Endothelial cell of umbilical vein (primary cell): ENCODE data around the gene ADAMTS19. TPM values are rescaled to one million over a fixed set of nuclear protein-coding genes. Genes with fewer than 3 reads are reported as not detected.

Experiments used
- BruUV-seq: library from RNA; stranded (reverse); fragments of 400-500 nt; replicated peaks from 2 replicates; lab custom pipeline; 2021; lab: Mats Ljungman, UMichigan
- CTCF ChIA-PET: fragments of 300-600, 350-600 bp; sonication (Branson Sonifier 250); formaldehyde crosslinking; loops from one replicate; lab custom pipeline; 2021; ENCODE audit warnings: antibody characterized with exemption, inconsistent platforms; lab: Charles Lee
- POLR2A ChIA-PET: fragments of 300-600, 350-600 bp; sonication (Branson Sonifier 250); formaldehyde crosslinking; loops from one replicate; lab custom pipeline; 2021; ENCODE audit warnings: antibody characterized with exemption, inconsistent platforms; lab: Charles Lee
- DNase-seq: peaks from one replicate; pipeline ENCODE4 v3.0.0-alpha.2; 2011; ENCODE audit warnings: low read depth, low spot score
- FAIRE-seq: peaks from 2 replicates; lab custom pipeline; 2011; peaks lifted over from hg19 to GRCh38; lab: Jason Lieb, UNC
- H2AFZ ChIP-seq: 2 replicates; pipeline ENCODE4 v1.6.0; 2012; ENCODE audit warnings: low read depth, low read length, control low read depth, inconsistent platforms
- H3K27ac ChIP-seq: 2 replicates; pipeline ENCODE4 v1.5.1; 2011; ENCODE audit warnings: low read depth, mild to moderate bottlenecking, control low read depth, low read length, moderate library complexity; ENCODE audit not compliant: insufficient read depth
- H3K27me3 ChIP-seq, 2 experiments: 2 replicates each; pipeline versions ENCODE4 v1.6.0 to v1.6.1; 2011; ENCODE audit warnings: low read length in 2 of 2, mixed read lengths in 1 of 2; ENCODE audit not compliant: control insufficient read depth in 2 of 2, insufficient read depth in 2 of 2
- H3K36me3 ChIP-seq, 2 experiments: 2 replicates in 1 of 2; 3 replicates in 1 of 2; pipeline ENCODE4 v1.5.1; 2011; ENCODE audit warnings: low read length in 2 of 2, mild to moderate bottlenecking in 1 of 2, moderate library complexity in 1 of 2; ENCODE audit not compliant: control insufficient read depth in 2 of 2, insufficient read depth in 2 of 2; ENCODE audit errors: extremely low read depth in 1 of 2
- H3K4me1 ChIP-seq: 3 replicates; pipeline ENCODE4 v1.5.1; 2011; ENCODE audit warnings: mild to moderate bottlenecking, low read length; ENCODE audit not compliant: control insufficient read depth, insufficient read depth; ENCODE audit errors: extremely low read depth
- H3K4me2 ChIP-seq: 2 replicates; pipeline ENCODE4 v1.6.1; 2011; ENCODE audit warnings: low read length, control low read depth, mixed read lengths; ENCODE audit not compliant: insufficient read depth
- H3K4me3 ChIP-seq, 3 experiments: fragments of 200-600 bp in 1 of 3; sonication (generic), shearing (Covaris generic) in 1 of 3; replicated peaks in 1 of 3; 2 replicates each; pipeline ENCODE4 v1.5.1; 2011 to 2016; ENCODE audit warnings: control low read depth in 3 of 3, low read length in 3 of 3, mild to moderate bottlenecking in 2 of 3, inconsistent platforms in 1 of 3, low read depth in 1 of 3, moderate library complexity in 1 of 3; ENCODE audit not compliant: insufficient read depth in 1 of 3
- H3K79me2 ChIP-seq: 2 replicates; pipeline ENCODE4 v1.6.0; 2012; ENCODE audit warnings: low read length, inconsistent platforms; ENCODE audit not compliant: control insufficient read depth, insufficient read depth
- H3K9ac ChIP-seq: replicated peaks from 2 replicates; pipeline ENCODE3; 2011; ENCODE audit warnings: low read length, control low read depth; ENCODE audit not compliant: insufficient read depth; ENCODE audit errors: extremely low read depth
- H3K9me1 ChIP-seq: replicated peaks from 3 replicates; pipeline ENCODE4 v1.6.0; 2011; ENCODE audit warnings: mild to moderate bottlenecking, low read length; ENCODE audit not compliant: control insufficient read depth, insufficient read depth; ENCODE audit errors: extremely low read depth
- H3K9me3 ChIP-seq: replicated peaks from 2 replicates; pipeline ENCODE4 v1.5.1; 2012; ENCODE audit warnings: low read length, inconsistent platforms; ENCODE audit not compliant: control insufficient read depth, insufficient read depth
- H4K20me1 ChIP-seq: replicated peaks from 2 replicates; pipeline ENCODE3; 2011; ENCODE audit warnings: mild to moderate bottlenecking, low read length; ENCODE audit not compliant: control insufficient read depth, insufficient read depth; ENCODE audit errors: extremely low read depth
- CTCF ChIP-seq, 2 donors: IDR thresholded peaks; 1 replicate in 1 of 2; 2 replicates in 1 of 2; pipeline ENCODE4 v1.5.1; 2011; ENCODE audit warnings: low read length in 2 of 2, mild to moderate bottlenecking in 2 of 2, moderate library complexity in 2 of 2, control low read depth in 1 of 2, inconsistent platforms in 1 of 2, low read depth in 1 of 2; ENCODE audit not compliant: insufficient read depth in 1 of 2; ENCODE audit errors: extremely low read depth in 1 of 2
- EZH2 ChIP-seq: IDR thresholded peaks from 2 replicates; pipeline ENCODE4 v1.6.1; 2012; ENCODE audit warnings: borderline replicate concordance, low read depth, mild to moderate bottlenecking, moderate library complexity, low read length, inconsistent platforms; ENCODE audit not compliant: severe bottlenecking
- FOS ChIP-seq: IDR thresholded peaks from 2 replicates; pipeline ENCODE4 v1.6.1; 2011; ENCODE audit warnings: mild to moderate bottlenecking, low read length, moderate library complexity, borderline replicate concordance; ENCODE audit not compliant: insufficient read depth
- GATA2 ChIP-seq: IDR thresholded peaks from 2 replicates; pipeline ENCODE4 v1.7.0; 2011; ENCODE audit warnings: low read depth, mild to moderate bottlenecking, moderate library complexity, mixed read lengths, low read length; ENCODE audit not compliant: insufficient read length, insufficient read depth
- JUN ChIP-seq: IDR thresholded peaks from 2 replicates; pipeline ENCODE4 v1.6.1; 2011; ENCODE audit warnings: borderline replicate concordance, low read depth; ENCODE audit not compliant: insufficient read length, insufficient read depth
- POLR2A ChIP-seq: IDR thresholded peaks from 2 replicates; pipeline ENCODE4 v1.6.1; 2012; ENCODE audit warnings: low read depth, mild to moderate bottlenecking, control low read depth, low read length
- POLR2AphosphoS5 ChIP-seq: IDR thresholded peaks from 2 replicates; pipeline ENCODE4 v1.6.1; 2012; ENCODE audit warnings: low read depth, mild to moderate bottlenecking, control low read depth, low read length, moderate library complexity; ENCODE audit not compliant: insufficient read depth
- dilution Hi-C: fragments of 300-500 bp; cut with MboI; formaldehyde crosslinking; loops from one replicate; pipeline ENCODE4 v1.15.0; 2019; ENCODE audit warnings: low sequenced_read_pairs; ENCODE audit not compliant: extremely low pct_ligation_motif_present
- intact Hi-C: fragments of 100-400 bp; cut with micrococcal nuclease; formaldehyde crosslinking; loops from one replicate; pipeline ENCODE4 v1.10.0; 2022
- polyA plus RNA-seq, 4 experiments: library from polyadenylated mRNA; depleted of rRNA in 3 of 4; stranded (reverse) in 3 of 4; unstranded in 1 of 4; fragments of >200 nt; gene quantifications; 2 replicates each; pipeline versions ENCODE4 v1.2.1 to v1.2.3, GENCODE V29; 2011 to 2012; ENCODE audit warnings: missing spikeins in 1 of 4
- total RNA-seq: library from RNA; stranded (reverse); gene quantifications from 2 replicates; pipeline ENCODE4 v1.2.3, GENCODE V29; 2021

The ADAMTS19 gene
- total and polyA plus RNA-seq, 2 donors (not counting 3 experiments of a cell fraction or from before 2014, with no cell fraction given), result not detected

DNA sequence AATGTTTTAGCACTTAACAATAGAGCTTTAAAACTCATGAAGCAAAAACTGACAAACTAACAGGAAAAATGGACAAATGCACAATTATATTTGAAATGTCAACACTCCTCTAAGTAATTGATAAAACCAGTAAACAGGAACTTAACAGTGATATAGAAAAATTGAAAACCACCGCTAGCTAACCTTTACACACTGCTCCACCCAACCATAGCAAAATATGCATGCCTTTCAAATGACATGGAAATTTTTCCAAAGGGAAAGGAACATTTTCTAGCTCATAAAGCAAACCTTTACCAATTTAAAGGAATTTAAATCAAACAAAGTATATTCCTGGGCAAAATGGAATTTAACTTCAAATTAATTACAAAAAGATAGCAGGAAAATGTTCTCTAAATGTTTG, 109.2 kb downstream of the ADAMTS19 start:
- no peak overlapping the region for H3K4me2 ChIP-seq
- no peaks in the 10 kb centered on the region for H3K79me2 ChIP-seq
- H2AFZ ChIP-seq, result no peak overlapping the region
- H3K9me3 ChIP-seq, result no peaks in the 10 kb centered on the region
- ChIA-PET POLR2A (no interaction called here), CTCF (interaction anchor here (0.9 kb wide), 1 partner anchor 74 kb away, joined by 3 read pairs; no protein-coding TSS in a partner anchor)
- H3K27me3 ChIP-seq, result no peaks in the 10 kb centered on the region
- no TSS peak for BruUV-seq
- no peak overlapping the region for H3K4me3 ChIP-seq
- no peak for FAIRE-seq
- no peak overlapping the region for H3K9ac ChIP-seq
- H3K36me3 ChIP-seq, result no peaks in the 10 kb centered on the region
- intact Hi-C loops (no loop called here), dilution Hi-C loops (no loop called here)
- H3K27ac ChIP-seq, result no peak overlapping the region
- no peaks in the 10 kb centered on the region for H3K9me1 ChIP-seq
- TF ChIP-seq EZH2 (no peak), FOS (no peak), POLR2AphosphoS5 (no peak), POLR2A (no peak), JUN (no peak)
- no peaks in the 10 kb centered on the region for H4K20me1 ChIP-seq
- no peak for DNase-seq
- H3K4me1 ChIP-seq, result no peaks in the 10 kb centered on the region

- dilution Hi-C loops, result no loop called here
- intact Hi-C loops, result no loop called here
- POLR2A ChIA-PET, result no interaction called here
Measured at GRCh38 chr5:129572060-129572459, 112.0 kb downstream of the ADAMTS19 start.

More at GRCh38 chr5:129572060-129572459, 112.0 kb downstream of the ADAMTS19 start:
- DNase-seq (no peak), FAIRE-seq (no peak)
- no peaks in the 10 kb centered on the region for H3K79me2 ChIP-seq
- H3K27ac ChIP-seq, result no peak overlapping the region
- no peaks in the 10 kb centered on the region for H3K4me1 ChIP-seq
- no TSS peak for BruUV-seq
- H3K27me3 ChIP-seq, result no peaks in the 10 kb centered on the region
- H3K4me2 ChIP-seq, result no peak overlapping the region
- no peak overlapping the region for H3K4me3 ChIP-seq
- H3K36me3 ChIP-seq, result no peaks in the 10 kb centered on the region
- no peak for TF ChIP-seq CTCF (IDR thresholded peaks at IDR 0.05; ENCODE audit: extremely low read depth in 1 of 2, insufficient read depth in 1 of 2, low read depth in 1 of 2, low read length in 2 of 2)
- no peak for TF ChIP-seq JUN
- TF ChIP-seq POLR2A, result no peak
- TF ChIP-seq EZH2, result no peak
- TF ChIP-seq GATA2, result no peak
- H3K9me1 ChIP-seq, result no peaks in the 10 kb centered on the region
- H4K20me1 ChIP-seq, result no peaks in the 10 kb centered on the region
- no peak overlapping the region for H3K9ac ChIP-seq
- no peaks in the 10 kb centered on the region for H3K9me3 ChIP-seq
- no peak overlapping the region for H2AFZ ChIP-seq
- CTCF ChIA-PET, result no interaction called here
